OCI-LY1 (cell line): ENCODE measurements around the gene ARHGAP18.

ENCODE experiments used
- H2AFZ ChIP-seq: fragments of 200-600 bp; sonication (generic), shearing (Covaris generic); 2 replicates; pipeline ENCODE4 v1.6.0; 2014; ENCODE audit warnings: antibody characterized with exemption, mild to moderate bottlenecking, low read length
- H3F3A ChIP-seq: fragments of 200-600 bp; sonication (generic), shearing (Covaris generic); 2 replicates; pipeline ENCODE4 v1.6.0; 2014; ENCODE audit warnings: mild to moderate bottlenecking, antibody characterized with exemption, low read length, moderate library complexity; ENCODE audit not compliant: insufficient read depth
- H3K27ac ChIP-seq: fragments of 200-600 bp; sonication (generic); 2 replicates; pipeline ENCODE4 v1.5.1; 2014; ENCODE audit warnings: low read length, mixed run types, mild to moderate bottlenecking, low read depth; ENCODE audit not compliant: poor library complexity, severe bottlenecking
- H3K27me3 ChIP-seq: fragments of 200-600 bp; sonication (generic); 2 replicates; pipeline ENCODE4 v1.6.0; 2014; ENCODE audit warnings: antibody characterized with exemption, mild to moderate bottlenecking, low read length, moderate library complexity; ENCODE audit not compliant: insufficient read depth
- H3K36me3 ChIP-seq: fragments of 200-600 bp; sonication (generic); 2 replicates; pipeline ENCODE4 v1.6.1; 2014; ENCODE audit warnings: mild to moderate bottlenecking, antibody characterized with exemption, low read length, moderate library complexity, mixed read lengths; ENCODE audit not compliant: insufficient read depth
- H3K4me1 ChIP-seq: fragments of 200-600 bp; sonication (generic); 2 replicates; pipeline ENCODE4 v1.5.1; 2014; ENCODE audit warnings: mild to moderate bottlenecking, low read length, moderate library complexity; ENCODE audit not compliant: insufficient read depth, severe bottlenecking
- H3K4me2 ChIP-seq: fragments of 200-600 bp; sonication (generic), shearing (Covaris generic); 2 replicates; pipeline ENCODE4 v1.6.1; 2014; ENCODE audit warnings: low read length
- H3K4me3 ChIP-seq: fragments of 200-600 bp; sonication (generic); 2 replicates; pipeline ENCODE4 v1.5.1; 2014; ENCODE audit warnings: low read length, low read depth, mild to moderate bottlenecking, mixed read lengths; ENCODE audit not compliant: poor library complexity, severe bottlenecking
- H3K79me2 ChIP-seq: fragments of 200-600 bp; shearing (Covaris generic); 2 replicates; pipeline ENCODE4 v1.6.1; 2016; ENCODE audit warnings: mixed run types, low read length, mixed read lengths; ENCODE audit not compliant: insufficient read depth
- H3K9ac ChIP-seq: fragments of 200-600 bp; sonication (generic), shearing (Covaris generic); 2 replicates; pipeline ENCODE4 v1.6.1; 2014; ENCODE audit warnings: mild to moderate bottlenecking, low read length, mixed read lengths
- H3K9me2 ChIP-seq: fragments of 200-600 bp; sonication (generic), shearing (Covaris generic); 2 replicates; pipeline ENCODE4 v1.6.1; 2014; ENCODE audit warnings: low read depth, mild to moderate bottlenecking, low read length, mixed read lengths
- H3K9me3 ChIP-seq: fragments of 200-600 bp; shearing (Covaris generic); 2 replicates; pipeline ENCODE4 v1.6.1; 2014; ENCODE audit warnings: low read length, mixed read lengths
- H4K20me1 ChIP-seq: fragments of 200-600 bp; sonication (generic), shearing (Covaris generic); 2 replicates; pipeline ENCODE4 v1.6.0; 2016; ENCODE audit warnings: mild to moderate bottlenecking, low read length; ENCODE audit not compliant: insufficient read depth
- CTCF ChIP-seq: fragments of 200-600 bp; sonication (generic), shearing (Covaris generic); IDR thresholded peaks from 2 replicates; pipeline ENCODE4 v1.5.1; 2017; ENCODE audit warnings: mild to moderate bottlenecking, antibody characterized with exemption, low read length, moderate library complexity, mixed read lengths
- EZH2 ChIP-seq: fragments of 200-600 bp; sonication (generic), shearing (Covaris generic); IDR thresholded peaks from 2 replicates; pipeline ENCODE4 v1.8.0; 2017; ENCODE audit warnings: borderline replicate concordance, mixed run types, mild to moderate bottlenecking, antibody characterized with exemption, low read length, moderate library complexity, mixed read lengths

ARHGAP18 gene

GRCh38 chr6:129621252-129621651 lies 88.7 kb downstream of the ARHGAP18 start:
- H3K9ac ChIP-seq, result no peak overlapping the region
- H2AFZ ChIP-seq, result no peak overlapping the region
- no peak for TF ChIP-seq EZH2
- TF ChIP-seq CTCF, result peak; percentile 58
- no peaks in the 10 kb centered on the region for H3K36me3 ChIP-seq
- no peaks in the 10 kb centered on the region for H3K9me3 ChIP-seq
- H3K9me2 ChIP-seq, result no peaks in the 10 kb centered on the region
- H4K20me1 ChIP-seq, result no peaks in the 10 kb centered on the region
- H3K27ac ChIP-seq, result no peak overlapping the region
- no peaks in the 10 kb centered on the region for H3K27me3 ChIP-seq
- H3K4me3 ChIP-seq, result no peak overlapping the region
- no peaks in the 10 kb centered on the region for H3F3A ChIP-seq
- no peaks in the 10 kb centered on the region for H3K79me2 ChIP-seq
- no peaks in the 10 kb centered on the region for H3K4me1 ChIP-seq
- no peak overlapping the region for H3K4me2 ChIP-seq

- Histone ChIP-seq H3K79me2 (no peaks in the 10 kb centered on the region), H3K9me3 (no peaks in the 10 kb centered on the region), H3K27me3 (no peaks in the 10 kb centered on the region), H2AFZ (no peak overlapping the region), H3K9me2 (no peaks in the 10 kb centered on the region), H3K27ac (no peak overlapping the region), H3K9ac (no peak overlapping the region), H3K36me3 (no peaks in the 10 kb centered on the region), H3K4me2 (no peak overlapping the region), H3K4me3 (no peak overlapping the region), H3F3A (no peaks in the 10 kb centered on the region), H3K4me1 (no peaks in the 10 kb centered on the region), H4K20me1 (no peaks in the 10 kb centered on the region)
- TF ChIP-seq CTCF (no peak), EZH2 (no peak)
Measured at GRCh38 chr6:129620234-129620610, 89.8 kb downstream of the ARHGAP18 start.

GRCh38 chr6:129619579-129620233 lies 90.3 kb downstream of the ARHGAP18 start:
- no peaks in the 10 kb centered on the region for H3F3A ChIP-seq
- no peaks in the 10 kb centered on the region for H4K20me1 ChIP-seq
- no peaks in the 10 kb centered on the region for H3K9me2 ChIP-seq
- H3K27ac ChIP-seq, result no peak overlapping the region
- H2AFZ ChIP-seq, result no peak overlapping the region
- no peak overlapping the region for H3K9ac ChIP-seq
- no peak overlapping the region for H3K4me3 ChIP-seq
- no peaks in the 10 kb centered on the region for H3K79me2 ChIP-seq
- no peaks in the 10 kb centered on the region for H3K36me3 ChIP-seq
- H3K27me3 ChIP-seq, result no peaks in the 10 kb centered on the region
- H3K4me2 ChIP-seq, result no peak overlapping the region
- H3K9me3 ChIP-seq, result no peaks in the 10 kb centered on the region
- no peak for TF ChIP-seq CTCF
- TF ChIP-seq EZH2, result no peak
- H3K4me1 ChIP-seq, result no peaks in the 10 kb centered on the region
